ENCODE measurements around the gene CPXM1.
"Not testable (repeated sequence)": the region's sequence is repeated elsewhere in the genome, so short reads cannot be mapped to it uniquely, and the experiment has no call there.

Gene CPXM1

DNA sequence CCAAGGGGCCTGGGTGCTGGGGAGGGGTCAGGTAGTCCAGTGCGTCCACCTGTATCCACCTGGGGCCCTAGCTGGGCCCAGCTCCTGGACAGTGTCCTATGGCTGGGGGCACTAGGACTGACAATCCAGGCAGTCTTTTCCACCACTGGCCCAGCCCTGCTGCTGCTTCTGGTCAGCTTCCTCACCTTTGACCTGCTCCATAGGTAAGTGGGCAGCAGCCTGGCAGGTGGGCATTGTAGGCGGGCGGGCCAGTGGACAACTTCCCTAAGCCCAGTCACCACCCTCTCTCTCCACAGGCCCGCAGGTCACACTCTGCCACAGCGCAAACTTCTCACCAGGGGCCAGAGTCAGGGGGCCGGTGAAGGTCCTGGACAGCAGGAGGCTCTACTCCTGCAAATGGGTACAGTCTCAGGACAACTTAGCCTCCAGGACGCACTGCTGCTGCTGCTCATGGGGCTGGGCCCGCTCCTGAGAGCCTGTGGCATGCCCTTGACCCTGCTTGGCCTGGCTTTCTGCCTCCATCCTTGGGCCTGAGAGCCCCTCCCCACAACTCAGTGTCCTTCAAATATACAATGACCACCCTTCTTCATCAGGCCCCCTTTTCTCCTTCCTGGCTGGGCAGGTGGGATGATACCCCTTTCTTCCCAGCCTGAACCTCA lies 14.9 kb upstream of the CPXM1 start:
- TF ChIP-seq, protein P1, sequence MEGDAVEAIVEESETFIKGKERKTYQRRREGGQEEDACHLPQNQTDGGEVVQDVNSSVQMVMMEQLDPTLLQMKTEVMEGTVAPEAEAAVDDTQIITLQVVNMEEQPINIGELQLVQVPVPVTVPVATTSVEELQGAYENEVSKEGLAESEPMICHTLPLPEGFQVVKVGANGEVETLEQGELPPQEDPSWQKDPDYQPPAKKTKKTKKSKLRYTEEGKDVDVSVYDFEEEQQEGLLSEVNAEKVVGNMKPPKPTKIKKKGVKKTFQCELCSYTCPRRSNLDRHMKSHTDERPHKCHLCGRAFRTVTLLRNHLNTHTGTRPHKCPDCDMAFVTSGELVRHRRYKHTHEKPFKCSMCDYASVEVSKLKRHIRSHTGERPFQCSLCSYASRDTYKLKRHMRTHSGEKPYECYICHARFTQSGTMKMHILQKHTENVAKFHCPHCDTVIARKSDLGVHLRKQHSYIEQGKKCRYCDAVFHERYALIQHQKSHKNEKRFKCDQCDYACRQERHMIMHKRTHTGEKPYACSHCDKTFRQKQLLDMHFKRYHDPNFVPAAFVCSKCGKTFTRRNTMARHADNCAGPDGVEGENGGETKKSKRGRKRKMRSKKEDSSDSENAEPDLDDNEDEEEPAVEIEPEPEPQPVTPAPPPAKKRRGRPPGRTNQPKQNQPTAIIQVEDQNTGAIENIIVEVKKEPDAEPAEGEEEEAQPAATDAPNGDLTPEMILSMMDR (IDR thresholded peaks at IDR 0.05; ENCODE audit: low read depth, low read length) = no peak
- no peak overlapping the region for H3K4me3 ChIP-seq (ENCODE audit: low read depth, low read length)

DNA sequence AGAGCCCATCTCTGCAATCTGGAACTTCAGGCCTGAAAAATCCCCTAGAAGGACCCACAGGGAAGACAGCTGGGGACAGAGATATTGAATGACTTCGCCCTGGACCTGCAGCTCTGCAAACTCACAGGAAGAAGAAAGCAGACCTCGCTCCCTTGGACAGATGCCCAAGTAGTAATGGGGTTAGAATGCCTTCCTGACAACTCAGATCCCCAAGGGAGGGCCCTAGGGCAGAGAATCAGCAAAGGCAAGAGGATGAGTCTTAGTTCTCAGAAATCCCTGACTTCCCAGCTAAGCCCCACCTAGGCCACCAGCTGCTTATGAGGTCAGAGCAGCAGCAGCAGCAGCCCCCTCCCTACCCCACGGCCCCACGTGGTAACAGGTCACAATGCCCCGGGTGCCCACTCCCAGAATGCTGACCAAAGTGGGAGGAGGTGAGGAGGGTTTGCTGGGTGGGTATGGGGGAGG lies 14.2 kb upstream of the CPXM1 start, which contains the start of gene C20orf141:
C20orf141 (plus strand) TSS at position 401 of the 465 bp plus-strand sequence. CDS start 198 bp downstream, outside the sequence.
- H3K4me3 ChIP-seq (ENCODE audit: low read depth, low read length) = no peak within 1 kb of the TSS
- TF ChIP-seq, protein P1 (IDR thresholded peaks at IDR 0.05; ENCODE audit: low read depth, low read length) = no peak

DNA sequence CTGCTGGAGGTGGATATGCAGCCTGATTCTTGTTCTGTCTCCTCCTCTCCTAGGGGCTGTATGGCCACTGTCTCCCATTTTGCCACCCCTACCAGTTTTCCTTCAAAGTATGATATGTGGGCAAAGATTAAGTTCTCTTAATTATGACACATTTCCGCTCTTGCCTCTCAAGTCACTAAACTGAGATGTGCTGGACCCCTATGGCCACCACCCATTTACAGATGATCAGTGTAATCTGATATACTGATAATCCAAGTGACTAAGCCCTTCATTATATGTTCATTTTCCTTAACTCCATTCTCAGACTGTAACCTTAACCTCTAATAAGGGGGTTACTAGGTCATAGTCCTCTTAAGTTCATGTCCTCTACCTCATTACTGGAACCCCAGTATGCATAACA lies 13.6 kb upstream of the CPXM1 start:
- no peak overlapping the region for H3K4me3 ChIP-seq (ENCODE audit: low read depth, low read length)
- TF ChIP-seq, protein P1 (IDR thresholded peaks at IDR 0.05; ENCODE audit: low read depth, low read length) = no peak

DNA sequence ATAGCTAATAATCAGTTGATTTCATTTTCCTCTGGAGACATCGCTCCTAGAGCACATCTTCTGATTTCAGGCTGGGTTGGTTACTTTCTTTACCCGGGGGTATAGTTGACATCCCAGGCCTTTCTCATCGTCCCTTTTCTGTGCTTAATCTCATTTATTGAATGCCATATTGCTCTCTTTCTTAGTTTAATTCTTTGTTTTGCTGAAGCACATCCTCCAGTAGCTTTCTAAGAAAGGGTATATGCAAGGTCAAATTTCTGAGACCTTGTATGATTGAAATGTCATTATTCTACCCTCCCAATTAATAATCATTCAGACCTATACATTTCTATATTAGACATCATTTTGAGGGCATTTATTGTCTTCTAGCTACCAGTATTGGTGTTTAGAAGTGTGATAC lies 11.8 kb upstream of the CPXM1 start:
- TF ChIP-seq, protein P1 (IDR thresholded peaks at IDR 0.05; ENCODE audit: low read depth, low read length) = no peak
- no peak overlapping the region for H3K4me3 ChIP-seq (ENCODE audit: low read depth, low read length)

DNA sequence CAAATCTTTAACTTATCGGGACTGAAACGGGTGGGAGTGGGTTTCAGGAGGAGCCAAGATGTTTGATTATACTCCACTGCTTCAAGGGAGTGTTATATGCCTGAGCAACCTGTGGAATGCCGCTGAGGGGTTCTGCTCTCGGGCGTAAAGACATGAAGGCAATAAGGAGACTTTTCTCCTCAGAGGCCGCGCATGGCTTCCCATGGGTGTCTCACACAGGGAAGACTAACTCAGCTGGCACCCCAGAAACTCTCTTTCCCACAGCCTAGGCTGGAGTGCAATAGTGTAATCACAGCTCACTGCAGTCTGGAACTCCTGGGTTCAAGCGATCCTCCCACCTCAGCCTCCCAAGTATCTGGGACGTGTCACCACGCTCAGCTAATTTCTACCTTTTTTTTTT lies 9.3 kb upstream of the CPXM1 start:
- TF ChIP-seq, protein P1 (IDR thresholded peaks at IDR 0.05; ENCODE audit: low read depth, low read length) = no peak
- H3K4me3 ChIP-seq (ENCODE audit: low read depth, low read length) = no peak overlapping the region

DNA sequence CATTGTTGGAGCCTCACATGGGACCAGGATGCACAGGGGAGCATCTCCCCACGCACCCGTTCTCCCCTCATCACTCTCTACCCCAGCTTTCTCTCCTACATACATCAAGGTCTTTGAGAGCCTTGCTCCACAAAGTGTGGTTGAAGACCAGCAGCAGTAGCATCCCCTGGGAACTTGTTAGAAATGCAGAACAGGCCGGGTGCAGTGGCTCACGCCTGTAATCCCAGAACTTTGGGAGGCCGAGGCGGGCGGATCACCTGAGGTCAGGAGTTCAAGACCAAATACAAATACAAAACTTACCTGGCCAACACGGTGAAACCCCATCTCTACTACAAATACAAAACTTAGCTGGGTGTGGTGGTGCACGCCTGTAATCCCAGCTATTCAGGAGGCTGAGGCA lies 7.5 kb upstream of the CPXM1 start:
- not testable (repeated sequence) for H3K4me3 ChIP-seq (ENCODE audit: low read depth, low read length)

DNA sequence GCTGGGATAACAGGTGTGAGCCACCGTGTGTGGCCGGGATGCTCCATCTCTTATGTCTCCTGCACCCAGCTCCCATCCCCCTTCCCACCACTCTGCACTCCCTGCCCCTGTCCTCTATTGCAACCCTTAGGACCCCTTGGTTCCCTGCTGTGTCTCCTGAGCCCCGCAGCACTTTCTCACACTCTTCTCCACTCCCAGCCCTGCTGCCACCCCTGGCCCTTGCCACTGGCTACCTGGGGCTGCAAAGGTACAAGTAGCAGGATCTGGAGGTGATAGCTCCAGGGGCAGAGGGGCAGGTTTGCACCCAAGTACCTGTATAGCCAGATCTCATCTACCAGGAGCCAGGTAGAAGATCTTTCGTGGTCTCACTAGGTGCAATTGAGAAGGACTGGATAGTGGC lies 6.6 kb upstream of the CPXM1 start:
- TF ChIP-seq, protein P1 (IDR thresholded peaks at IDR 0.05; ENCODE audit: low read depth, low read length) = no peak
- H3K4me3 ChIP-seq (ENCODE audit: low read depth, low read length) = no peak overlapping the region

DNA sequence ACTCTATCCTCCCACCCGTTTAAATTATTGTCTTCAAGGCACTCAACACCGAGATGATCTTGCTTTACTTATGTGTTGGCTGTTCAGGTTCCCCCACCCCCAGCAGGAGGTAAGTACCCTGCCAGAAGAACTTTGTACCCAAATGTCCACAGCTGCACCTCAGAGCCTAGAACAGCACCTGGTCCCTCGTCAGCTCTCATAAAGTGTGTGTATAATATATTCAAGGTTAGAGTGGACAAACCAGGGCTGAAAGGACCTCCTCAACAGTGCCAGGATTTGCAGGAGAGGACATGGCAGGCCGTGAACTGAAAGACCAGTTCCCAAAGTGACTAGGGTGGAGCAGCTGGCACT lies 5.9 kb upstream of the CPXM1 start:
- TF ChIP-seq, protein P1 (IDR thresholded peaks at IDR 0.05; ENCODE audit: low read depth, low read length) = no peak
- H3K4me3 ChIP-seq (ENCODE audit: low read depth, low read length) = no peak overlapping the region
